ENCODE data around the gene QSOX1. TPM values are rescaled to one million over a fixed set of nuclear protein-coding genes. Genes with fewer than 3 reads are reported as not detected.

QSOX1 gene
- total and polyA plus RNA-seq, 9 of the 15 experiments (the other 6 are each of a cell fraction or from before 2014, with no cell fraction given) = 4.0 to 53.1 (median 15.0) TPM

DNA sequence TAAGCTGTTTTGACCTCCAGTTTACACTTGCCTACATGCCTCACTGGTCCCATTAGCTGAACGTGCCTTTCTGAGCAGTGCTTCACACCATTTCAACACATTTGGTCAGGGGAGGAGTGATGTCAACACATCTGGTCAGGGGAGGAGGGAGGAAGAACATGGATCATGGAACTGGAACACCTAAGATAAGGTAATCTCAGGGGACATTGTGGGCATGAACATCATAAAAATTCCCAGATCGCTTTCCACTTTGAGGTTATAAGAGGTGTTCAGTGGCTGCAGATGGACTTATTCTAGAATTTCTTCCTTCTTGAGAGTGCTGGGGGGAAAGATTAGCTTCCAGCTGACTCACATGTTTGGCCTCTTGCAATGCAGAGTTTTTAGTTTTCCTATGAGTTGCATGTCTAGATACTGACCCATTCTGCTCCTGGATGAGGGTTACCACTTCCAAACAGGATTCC is 2.0 kb downstream of the QSOX1 start:
- ATAC-seq (no peak), DNase-seq (ENCODE audit: extremely low read depth in 1 of 4, low spot score in 3 of 4) (peak in 1 of 4 experiments; percentile 66), FAIRE-seq (peak; percentile 42)
- Histone ChIP-seq H3K9me3 (replicated peaks; ENCODE audit: control insufficient read depth, insufficient read depth, low read depth, low read length) (no peaks in the 10 kb centered on the region), H2AFZ (ENCODE audit: low read depth, low read length) (no peak overlapping the region), H3K27ac (ENCODE audit: extremely low read depth, low read depth, low read length) (no peak overlapping the region), H3K27me3 (ENCODE audit: control insufficient read depth in 2 of 2, insufficient read depth in 2 of 2, low read length in 2 of 2) (no peaks in the 10 kb centered on the region), H3K9me1 (ENCODE audit: control insufficient read depth, insufficient read depth, low read length) (no peaks in the 10 kb centered on the region), H3K4me3 (no peak overlapping the region), H3K36me3 (ENCODE audit: control insufficient read depth, insufficient read depth, low read length) (no peaks in the 10 kb centered on the region), H3K79me2 (ENCODE audit: control insufficient read depth, insufficient read depth, low read length) (peaks cover 10% of the 10 kb centered on the region), H4K20me1 (replicated peaks; ENCODE audit: control insufficient read depth, insufficient read depth, low read length) (peaks cover 14% of the 10 kb centered on the region; the same call in 1 of the 2 replicates), H3K4me1 (replicated peaks in 1 of 2; ENCODE audit: control insufficient read depth in 2 of 2, insufficient read depth in 2 of 2, low read length in 2 of 2) (peaks cover 33 to 37% of the 10 kb centered on the region in 2 experiments), H3K9ac (ENCODE audit: insufficient read depth in 1 of 2, low read depth in 2 of 2, low read length in 2 of 2) (no peak overlapping the region; a peak in 1 of 4 replicates), H3K4me2 (ENCODE audit: insufficient read depth, low read length) (peak overlapping the region; percentile 94)
- ChIA-PET POLR2A (interaction anchor here (0.7 to 4.5 kb wide), 5 partner anchors 12 to 338 kb away, joined by 3 to 41 read pairs (median 4); no protein-coding TSS in a partner anchor), CTCF (ENCODE audit: low intra/inter-chr PET ratio) (no interaction called here)
- intact Hi-C loops (cut with micrococcal nuclease) = loop anchor here (5.0 kb wide), 2 partner anchors 199 to 279 kb away; partner anchors contain the start of gene TOR1AIP2
- 13% methylated on average over 2 of the region's 2 CpGs for WGBS (ENCODE audit: insufficient coverage, low coverage, missing lambda C conversion rate)
- in situ Hi-C loops (cut with MboI) = no loop called here
- no TSS peak for BruUV-seq (replicated peaks)
- TF ChIP-seq, protein P1, sequence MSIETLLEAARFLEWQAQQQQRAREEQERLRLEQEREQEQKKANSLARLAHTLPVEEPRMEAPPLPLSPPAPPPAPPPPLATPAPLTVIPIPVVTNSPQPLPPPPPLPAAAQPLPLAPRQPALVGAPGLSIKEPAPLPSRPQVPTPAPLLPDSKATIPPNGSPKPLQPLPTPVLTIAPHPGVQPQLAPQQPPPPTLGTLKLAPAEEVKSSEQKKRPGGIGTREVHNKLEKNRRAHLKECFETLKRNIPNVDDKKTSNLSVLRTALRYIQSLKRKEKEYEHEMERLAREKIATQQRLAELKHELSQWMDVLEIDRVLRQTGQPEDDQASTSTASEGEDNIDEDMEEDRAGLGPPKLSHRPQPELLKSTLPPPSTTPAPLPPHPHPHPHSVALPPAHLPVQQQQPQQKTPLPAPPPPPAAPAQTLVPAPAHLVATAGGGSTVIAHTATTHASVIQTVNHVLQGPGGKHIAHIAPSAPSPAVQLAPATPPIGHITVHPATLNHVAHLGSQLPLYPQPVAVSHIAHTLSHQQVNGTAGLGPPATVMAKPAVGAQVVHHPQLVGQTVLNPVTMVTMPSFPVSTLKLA (conservative IDR thresholded peaks at IDR 0.05) = no peak
- TF ChIP-seq ZKSCAN8 (CRISPR knock-in tag; IDR thresholded peaks at IDR 0.05) (no peak), ELF2 (CRISPR knock-in tag; IDR thresholded peaks at IDR 0.05) (no peak), ARHGAP35 (IDR thresholded peaks at IDR 0.05; ENCODE audit: partially characterized antibody) (no peak), DDX20 (tag; IDR thresholded peaks at IDR 0.05; ENCODE audit: low read depth) (no peak), JUND (IDR thresholded peaks at IDR 0.05; ENCODE audit: borderline replicate concordance, low read depth, low read length) (0 out of 2 replicates have a peak, but pooled peaks have one; percentile 29), JUND (tag; IDR thresholded peaks at IDR 0.05; ENCODE audit: borderline replicate concordance, low read depth, low read length) (no peak), MCM5 (IDR thresholded peaks at IDR 0.05; ENCODE audit: low read depth) (no peak), ZNF76 (CRISPR knock-in tag; IDR thresholded peaks at IDR 0.05; ENCODE audit: borderline replicate concordance) (no peak), ZNF41 (CRISPR knock-in tag; conservative IDR thresholded peaks at IDR 0.05) (no peak), XRCC3 (IDR thresholded peaks at IDR 0.05) (no peak), MBD2 (IDR thresholded peaks at IDR 0.05; ENCODE audit: borderline replicate concordance, low read depth) (no peak), PCBP2 (IDR thresholded peaks at IDR 0.05; ENCODE audit: low read depth, low read length, poor library complexity, severe bottlenecking) (no peak), ZNF124 (CRISPR knock-in tag; IDR thresholded peaks at IDR 0.05) (no peak), CBFA2T2 (conservative IDR thresholded peaks at IDR 0.05) (peak; percentile 88), NCOR1 (IDR thresholded peaks at IDR 0.05) (peak; percentile 73), RBM22 (IDR thresholded peaks at IDR 0.05; ENCODE audit: low read depth, low read length, poor library complexity, severe bottlenecking) (no peak), ZNF445 (CRISPR knock-in tag; IDR thresholded peaks at IDR 0.05; ENCODE audit: low read depth) (no peak), TAF7 (tag; IDR thresholded peaks at IDR 0.05) (no peak), SUPT5H (IDR thresholded peaks at IDR 0.05) (no peak), ZNF232 (CRISPR knock-in tag; IDR thresholded peaks at IDR 0.05) (no peak), POLR3A (IDR thresholded peaks at IDR 0.05; ENCODE audit: borderline replicate concordance, extremely low read depth, insufficient read depth, insufficient read length) (no peak), STAT5A (IDR thresholded peaks at IDR 0.05; ENCODE audit: borderline replicate concordance, low read length) (0 out of 2 replicates have a peak, but pooled peaks have one; percentile 31)
- TF ChIP-seq, protein P2, sequence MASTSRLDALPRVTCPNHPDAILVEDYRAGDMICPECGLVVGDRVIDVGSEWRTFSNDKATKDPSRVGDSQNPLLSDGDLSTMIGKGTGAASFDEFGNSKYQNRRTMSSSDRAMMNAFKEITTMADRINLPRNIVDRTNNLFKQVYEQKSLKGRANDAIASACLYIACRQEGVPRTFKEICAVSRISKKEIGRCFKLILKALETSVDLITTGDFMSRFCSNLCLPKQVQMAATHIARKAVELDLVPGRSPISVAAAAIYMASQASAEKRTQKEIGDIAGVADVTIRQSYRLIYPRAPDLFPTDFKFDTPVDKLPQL (IDR thresholded peaks at IDR 0.05; ENCODE audit: extremely low read depth, insufficient read length) = no peak

All from K562 (cell line).